ENCODE measurements around the gene NPR1.
"Not testable (repeated sequence)": the region's sequence is repeated elsewhere in the genome, so short reads cannot be mapped to it uniquely, and the experiment has no call there.

Gene NPR1

GRCh38 chr1:153651771-153652170 is 26.7 kb upstream of the NPR1 start:
- DNase-seq, result no peak

DNA sequence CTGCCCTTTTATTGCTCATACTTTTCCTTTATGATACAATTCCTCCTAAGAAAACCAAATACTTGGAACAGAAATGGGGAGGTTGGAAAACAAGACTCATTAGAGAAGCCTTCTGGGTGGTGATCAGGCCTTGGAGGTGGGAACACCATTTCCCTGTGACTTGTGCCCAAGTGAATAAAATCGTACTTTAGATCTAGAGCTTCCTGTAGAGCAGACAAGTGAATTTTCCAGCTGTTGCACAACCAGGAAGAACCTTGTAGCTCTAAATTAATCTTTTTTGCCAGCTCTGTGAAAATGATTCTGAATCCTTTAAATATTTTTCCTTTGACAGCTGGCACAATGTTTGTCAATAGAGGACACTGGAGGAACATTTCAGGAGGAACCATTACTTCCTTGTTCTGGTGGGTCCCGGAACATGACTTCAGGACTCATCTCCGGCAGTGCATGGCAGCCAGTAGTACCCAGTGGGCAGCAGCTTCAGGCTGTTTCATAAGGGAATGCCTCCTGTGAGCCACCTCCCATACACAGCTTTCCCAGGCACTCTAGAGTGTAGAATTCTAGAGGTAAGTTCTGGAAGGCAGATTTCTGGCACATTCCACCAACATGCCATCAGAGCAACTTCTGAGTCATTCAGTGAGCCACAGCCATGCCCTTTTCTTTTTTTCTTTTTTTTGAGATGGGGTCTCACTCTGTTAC is 25.5 kb upstream of the NPR1 start:
- DNase-seq, result no peak

- no peak for DNase-seq
Measured at GRCh38 chr1:153655333-153655732, 23.2 kb upstream of the NPR1 start.

DNA sequence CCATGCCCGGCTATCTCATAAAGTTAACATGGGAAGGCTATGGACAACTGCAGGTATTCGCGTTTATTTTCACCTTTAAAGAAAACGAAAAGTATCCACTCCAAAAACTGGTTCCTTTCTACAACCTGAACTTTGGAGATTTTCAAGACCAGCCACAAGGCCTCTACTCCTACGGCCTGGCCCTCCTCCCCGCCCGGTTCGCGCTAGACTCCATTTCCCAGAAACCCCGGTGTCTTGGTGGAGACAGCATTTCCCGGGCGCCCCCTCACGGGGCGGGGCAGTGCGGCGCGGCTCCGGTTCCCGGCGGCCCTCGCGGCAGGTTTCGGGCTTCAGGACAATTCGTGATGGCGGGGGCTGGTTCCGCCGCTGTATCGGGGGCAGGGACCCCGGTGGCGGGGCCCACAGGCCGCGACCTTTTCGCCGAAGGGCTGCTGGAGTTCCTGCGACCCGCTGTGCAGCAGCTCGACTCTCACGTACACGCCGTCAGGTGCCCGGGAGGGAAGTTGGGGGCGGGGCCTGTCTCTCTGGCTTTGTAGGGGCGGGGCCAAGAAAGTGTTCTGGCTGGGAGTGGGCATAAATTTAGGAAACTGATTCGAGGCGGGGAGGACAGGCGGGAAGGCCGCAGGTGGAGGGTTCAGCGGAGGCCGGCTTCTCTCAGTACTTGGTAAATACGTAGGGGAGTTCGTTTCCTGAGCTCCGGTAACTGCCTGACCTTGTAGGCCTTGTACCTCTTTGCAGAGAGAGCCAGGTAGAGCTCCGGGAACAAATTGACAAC is 19.9 kb upstream of the NPR1 start, which contains the start of gene SNAPIN:
SNAPIN (plus strand) TSS at position 304 of the 775 bp plus-strand sequence; CDS start at position 345, 41 bp downstream.
- DNase-seq, result peak; percentile 88 to 90

- no peak for DNase-seq
Measured at GRCh38 chr1:153659175-153659534, 19.3 kb upstream of the NPR1 start.

DNA sequence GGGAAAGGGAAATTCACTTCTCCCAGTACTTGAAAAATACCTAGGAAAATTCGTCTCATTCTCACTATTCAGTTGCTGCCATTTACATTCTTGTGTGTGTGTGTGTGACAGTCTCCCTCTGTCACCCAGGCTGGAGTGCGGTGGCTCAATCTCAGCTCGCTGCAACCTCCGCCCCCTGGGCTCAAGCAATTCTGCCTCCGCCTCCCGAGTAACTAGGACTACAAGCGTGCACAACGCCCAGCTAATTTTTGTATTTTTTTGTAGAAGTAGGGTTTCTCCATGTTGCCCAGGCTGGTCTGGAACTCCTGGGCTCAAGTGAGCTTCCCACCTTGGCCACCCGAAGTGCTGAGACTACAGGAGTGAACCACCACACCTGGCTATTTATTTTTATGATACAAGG is 18.8 kb upstream of the NPR1 start:
- DNase-seq, result no peak

DNA sequence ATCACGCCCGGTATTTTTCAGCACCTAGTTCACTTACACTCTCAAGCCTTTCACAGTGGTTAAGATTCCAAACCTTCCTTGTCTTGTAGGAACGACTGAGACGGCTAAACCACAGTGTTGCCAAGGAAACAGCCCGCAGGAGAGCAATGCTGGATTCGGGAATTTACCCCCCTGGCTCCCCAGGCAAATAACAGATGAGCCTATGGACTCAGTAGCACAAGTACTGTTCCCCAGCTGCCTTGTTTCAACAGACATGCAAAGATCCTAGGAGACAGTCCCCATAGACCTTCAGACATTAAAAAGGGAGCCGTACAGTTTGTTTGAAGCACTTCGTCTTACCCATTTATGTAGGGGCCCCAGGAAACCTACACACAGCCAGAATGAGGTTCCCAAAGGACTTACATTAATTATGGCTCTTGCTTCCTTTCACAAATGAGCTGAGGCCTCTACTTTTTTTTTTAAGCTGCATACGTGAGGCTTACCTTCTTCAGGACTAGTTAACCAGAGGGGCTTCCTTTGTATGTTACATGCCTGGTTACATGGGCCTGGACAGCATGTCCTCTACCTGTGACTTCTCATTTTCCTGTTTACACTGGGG is 17.3 kb upstream of the NPR1 start:
- DNase-seq, result no peak

DNA sequence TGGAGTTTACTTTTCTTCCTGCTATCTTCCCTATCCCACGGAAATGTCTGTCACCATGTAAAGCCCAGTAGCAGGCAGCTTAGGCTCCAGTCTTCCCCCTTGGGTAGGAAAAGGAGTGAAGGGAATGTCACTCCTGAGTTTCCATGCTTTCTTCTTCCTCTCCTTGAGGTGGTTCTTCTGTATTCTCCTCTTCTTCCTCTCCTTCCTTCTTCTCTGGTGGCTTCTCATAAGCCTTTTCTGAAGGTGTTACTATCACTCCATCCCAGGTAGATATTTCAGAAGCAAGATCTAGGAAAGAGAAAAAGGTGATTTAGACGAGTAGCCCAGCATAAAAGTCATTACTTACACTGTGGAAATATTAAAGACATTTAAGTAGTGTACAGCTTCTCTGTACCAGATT is 16.2 kb upstream of the NPR1 start:
- no peak for DNase-seq

DNA sequence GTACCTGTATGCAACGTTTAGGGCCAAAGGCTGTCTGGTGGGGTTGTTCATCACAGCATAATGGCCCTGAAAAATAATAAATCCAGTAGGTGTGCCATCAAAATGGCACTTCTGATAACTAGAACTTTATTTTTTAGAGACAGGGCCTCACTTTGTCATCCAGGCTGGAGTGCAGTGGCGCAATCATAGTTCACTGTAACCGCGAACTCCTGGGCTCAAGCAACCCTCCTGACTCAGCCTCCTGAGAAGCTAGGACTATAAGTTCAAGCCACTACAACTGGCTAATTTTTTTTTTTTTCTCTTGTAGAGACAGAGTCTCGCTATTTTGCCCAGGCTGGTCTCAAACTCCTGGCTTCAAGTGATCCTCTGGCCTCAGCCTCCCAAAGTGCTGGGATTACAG is 15.3 kb upstream of the NPR1 start:
- no peak for DNase-seq

GRCh38 chr1:153667439-153667838 is 11.0 kb upstream of the NPR1 start:
- no peak for DNase-seq

DNA sequence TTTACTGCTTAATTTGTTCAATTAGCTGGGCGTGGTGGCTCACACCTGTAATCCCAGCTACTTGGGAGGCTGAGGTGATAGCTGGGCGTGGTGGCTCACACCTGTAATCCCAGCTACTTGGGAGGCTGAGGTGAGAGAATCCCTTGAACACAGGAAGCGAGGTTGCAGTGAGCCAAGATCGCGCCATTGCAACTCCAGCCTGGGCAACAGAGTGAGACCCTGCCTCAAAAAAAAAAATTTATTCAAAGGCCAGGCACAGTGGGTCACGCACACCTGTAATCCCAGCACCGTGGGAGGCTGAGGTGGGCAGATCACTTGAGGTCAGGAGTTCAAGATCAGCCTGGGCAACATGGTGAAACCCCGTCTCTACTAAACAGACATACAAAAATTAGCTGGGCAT is 9.8 kb upstream of the NPR1 start:
- not testable (repeated sequence) for DNase-seq

DNA sequence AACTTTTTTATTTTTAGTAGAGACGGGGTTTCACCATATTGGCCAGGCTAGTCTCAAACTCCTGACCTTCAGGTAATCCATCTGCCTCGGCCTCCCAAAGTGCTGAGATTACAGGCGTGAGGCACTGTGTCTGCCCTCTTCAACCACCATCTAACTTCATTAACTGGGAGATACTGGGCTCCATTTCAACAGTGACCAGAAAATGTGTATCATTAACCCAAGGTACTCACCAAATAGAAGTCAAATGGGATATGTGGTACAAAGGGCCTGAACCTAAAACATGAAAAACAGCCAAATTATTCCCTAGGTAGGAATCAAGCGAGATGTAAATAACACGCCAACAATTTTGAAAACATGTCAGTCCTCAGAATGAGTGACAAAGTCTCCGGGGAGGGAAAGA is 8.9 kb upstream of the NPR1 start:
- DNase-seq, result no peak

DNA sequence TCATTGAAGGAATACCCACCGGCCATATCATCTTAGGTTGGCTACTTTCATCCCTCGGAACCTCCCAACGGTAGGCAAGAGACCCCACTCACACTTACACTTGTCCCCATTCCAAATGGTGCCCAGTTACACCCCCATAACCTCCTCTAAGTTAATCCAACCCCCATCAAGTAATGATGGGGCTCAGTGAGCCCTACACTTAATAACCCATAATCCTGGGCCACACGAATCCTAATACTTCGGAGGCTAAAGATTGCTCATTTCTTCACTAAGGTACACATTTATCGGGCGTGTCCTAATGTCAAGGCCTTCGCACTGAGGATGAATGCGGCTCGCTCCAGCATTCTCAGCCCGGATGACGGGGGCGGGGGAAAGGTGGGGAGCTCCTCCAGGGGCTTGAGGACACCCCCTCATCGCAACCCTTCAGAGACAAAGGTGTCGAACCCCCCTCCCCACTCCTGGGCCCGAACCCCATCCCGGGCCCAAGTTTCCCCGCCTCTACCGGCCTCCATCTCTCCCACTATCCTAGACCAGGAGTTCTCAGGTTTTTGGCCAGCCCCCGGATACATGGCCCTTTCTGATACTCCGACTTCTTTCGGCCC is 8.1 kb upstream of the NPR1 start:
- no peak for DNase-seq

DNA sequence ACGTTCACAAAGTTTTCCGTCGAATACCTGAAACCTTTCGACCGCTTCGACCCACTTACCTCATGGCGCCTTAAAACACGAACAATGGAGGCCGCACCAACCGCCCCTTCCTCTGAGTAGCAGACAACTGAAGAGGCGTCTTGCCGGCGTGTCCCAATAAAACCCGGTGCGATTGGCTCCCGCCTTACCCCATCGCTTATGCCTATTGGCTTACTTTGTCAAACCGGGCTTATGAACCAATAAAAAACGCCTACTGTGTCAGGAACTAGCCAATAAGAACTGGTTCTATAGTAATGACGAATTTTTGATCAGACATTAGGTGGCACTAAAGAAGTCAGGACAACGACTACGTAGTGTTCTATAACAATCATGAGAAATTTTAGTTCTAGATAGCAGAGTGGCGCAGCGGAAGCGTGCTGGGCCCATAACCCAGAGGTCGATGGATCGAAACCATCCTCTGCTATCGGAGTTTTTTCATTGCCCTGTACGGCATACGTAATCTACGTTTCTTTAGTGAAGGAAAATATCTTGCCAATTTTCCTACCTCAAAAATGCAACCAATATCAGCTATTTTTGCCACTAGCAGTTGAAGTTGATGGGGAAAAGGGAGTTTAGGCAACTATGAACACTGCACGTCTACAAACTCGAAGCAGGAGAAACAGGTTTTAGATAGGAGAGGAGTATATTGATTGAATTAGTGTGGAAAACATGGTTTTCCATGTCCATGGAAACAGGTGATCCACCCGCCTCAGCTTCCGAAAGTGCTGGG is 7.4 kb upstream of the NPR1 start, which contains the start of gene ILF2:
ILF2 (minus strand) TSS at position 135 of the 769 bp plus-strand sequence; CDS start at position 64, 71 bp downstream.
- peak; percentile 90 to 99 for DNase-seq

DNA sequence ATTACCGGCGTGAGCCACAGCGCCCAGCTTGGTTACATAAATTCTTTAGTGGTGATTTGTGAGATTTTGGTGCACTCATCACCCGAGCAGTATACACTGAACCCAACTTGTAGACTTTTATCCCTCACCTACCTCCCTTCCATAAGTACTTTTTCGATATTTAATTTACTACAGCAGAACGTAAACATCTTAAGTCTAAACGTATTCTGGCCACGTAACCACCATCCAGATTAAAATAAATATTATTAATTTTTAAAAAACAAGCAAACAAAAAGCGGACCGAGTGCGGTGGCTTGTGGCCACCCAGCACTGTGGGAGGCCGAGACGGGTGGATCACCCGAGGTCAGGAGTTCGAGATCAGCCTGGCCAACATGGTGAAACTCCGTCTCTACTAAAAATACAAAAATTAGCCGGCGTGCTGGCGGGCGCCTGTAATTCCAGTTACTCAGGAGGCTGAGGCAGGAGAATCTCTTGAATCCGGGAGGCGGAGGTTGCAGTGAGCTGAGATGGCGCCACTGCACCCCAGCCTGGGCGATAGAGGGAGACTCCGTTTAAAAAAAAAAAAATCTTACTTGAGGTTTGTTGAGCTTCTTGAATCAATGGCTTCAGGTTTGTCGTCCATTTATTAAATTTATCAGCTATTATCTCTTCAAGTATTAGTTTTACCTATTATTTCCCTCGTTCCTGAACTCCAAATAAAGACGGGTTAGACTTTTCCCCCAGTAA is 6.7 kb upstream of the NPR1 start:
- DNase-seq, result peak in 1 of 2 donors; percentile 75

DNA sequence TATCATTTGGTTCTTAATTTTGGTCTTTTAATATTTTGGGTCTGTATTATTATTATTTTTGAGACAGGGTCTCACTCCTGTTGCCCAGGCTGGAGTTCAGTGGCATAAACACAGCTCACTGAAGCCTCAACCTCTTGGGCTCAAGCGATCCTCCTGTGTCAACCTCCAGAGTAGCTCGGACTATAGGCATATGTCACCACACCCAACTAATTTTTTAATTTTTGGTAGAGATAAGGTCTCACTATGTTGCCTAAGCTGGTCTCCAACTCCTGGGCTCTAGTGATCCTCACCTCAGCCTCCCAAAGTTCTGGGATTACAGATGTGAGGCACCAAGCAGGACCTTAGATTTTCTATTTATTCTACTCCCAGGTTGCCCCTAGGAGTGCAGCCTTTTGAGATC is 5.0 kb upstream of the NPR1 start:
- DNase-seq, result no peak

GRCh38 chr1:153677718-153678518 is 570 bp upstream of the NPR1 start:
- DNase-seq, result peak in 1 of 2 donors; percentile 1

GRCh38 chr1:153679337-153680119 is 1.0 kb downstream of the NPR1 start:
- DNase-seq, result no peak

DNA sequence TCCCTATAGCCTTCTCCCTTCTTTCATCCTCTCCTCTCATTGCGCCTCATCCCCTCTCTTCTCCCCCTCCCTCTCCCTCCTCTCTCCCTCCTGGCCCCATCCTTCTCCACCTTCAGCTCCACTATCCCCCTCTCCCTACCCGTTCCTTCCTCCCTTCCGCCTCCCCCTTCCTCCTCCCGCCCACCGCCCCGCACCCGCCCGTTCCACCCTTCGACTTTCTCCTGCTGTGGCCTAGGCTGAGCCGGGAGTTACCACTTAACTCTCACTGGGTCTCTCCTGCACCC is 1.6 kb downstream of the NPR1 start:
- no peak for DNase-seq

DNA sequence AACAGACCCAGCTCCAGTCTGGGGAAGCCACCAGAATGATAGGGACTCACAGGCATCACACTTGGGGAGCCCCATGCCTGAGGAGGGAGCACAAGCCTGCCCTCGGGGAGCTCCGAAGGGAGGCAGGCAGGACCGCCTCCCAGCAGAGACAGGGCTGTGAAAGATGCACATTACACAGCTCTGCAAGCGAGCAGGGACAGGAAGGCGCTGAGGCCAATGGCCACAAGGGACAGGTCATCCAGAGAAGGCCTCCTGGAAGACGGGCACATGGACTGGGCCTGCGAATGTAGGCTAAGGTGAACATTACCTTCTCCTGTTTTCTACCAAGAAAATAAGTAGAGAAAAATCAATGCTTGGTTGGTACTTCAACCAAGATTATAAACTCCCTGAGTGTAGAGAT is 4.2 kb downstream of the NPR1 start:
- DNase-seq, result no peak

- no peak for DNase-seq
Measured at GRCh38 chr1:153683854-153684253, 5.4 kb downstream of the NPR1 start.
